BJ (cell line): Measurements from ENCODE around the gene GRIN2D. TPM values are rescaled to one million over a fixed set of nuclear protein-coding genes. Genes with fewer than 3 reads are reported as not detected.
"Not testable (repeated sequence)": the region's sequence is repeated elsewhere in the genome, so short reads cannot be mapped to it uniquely, and the experiment has no call there.

Experiments used
- CTCF ChIA-PET: fragments of 350-600 bp; formaldehyde crosslinking; extraction: SDS; loops from one replicate; lab custom pipeline; 2021; ENCODE audit warnings: antibody characterized with exemption, inconsistent platforms; lab: Yijun Ruan, JAX
- POLR2A ChIA-PET: fragments of 300-600 bp; sonication (Branson Sonifier 250); formaldehyde crosslinking; extraction: SDS; loops from one replicate; lab custom pipeline; 2021; ENCODE audit warnings: antibody characterized with exemption; lab: Charles Lee
- DNase-seq: peaks from one replicate; pipeline ENCODE4 v3.0.0-alpha.2; 2011; ENCODE audit warnings: low read depth
- H3K27me3 ChIP-seq: 2 replicates; pipeline ENCODE4 v1.6.0; 2011; ENCODE audit warnings: low read length; ENCODE audit not compliant: control insufficient read depth, insufficient read depth
- H3K36me3 ChIP-seq: 2 replicates; pipeline ENCODE4 v1.5.1; 2011; ENCODE audit warnings: low read length; ENCODE audit not compliant: control insufficient read depth, insufficient read depth
- H3K4me3 ChIP-seq: 2 replicates; pipeline ENCODE4 v1.5.1; 2011; ENCODE audit warnings: low read depth, mild to moderate bottlenecking, control low read depth, low read length
- CTCF ChIP-seq: IDR thresholded peaks from 2 replicates; pipeline ENCODE4 v1.5.1; 2011; ENCODE audit warnings: low read depth, mild to moderate bottlenecking, control low read depth, inconsistent platforms, low read length, moderate library complexity; ENCODE audit not compliant: insufficient read depth
- polyA plus RNA-seq: library from polyadenylated mRNA; depleted of rRNA; stranded (reverse); fragments of >200 nt; gene quantifications from 2 replicates; pipeline ENCODE4 v1.2.3, GENCODE V29; 2011

The GRIN2D gene
- polyA plus RNA-seq, 1 experiment = 0.64 TPM

DNA sequence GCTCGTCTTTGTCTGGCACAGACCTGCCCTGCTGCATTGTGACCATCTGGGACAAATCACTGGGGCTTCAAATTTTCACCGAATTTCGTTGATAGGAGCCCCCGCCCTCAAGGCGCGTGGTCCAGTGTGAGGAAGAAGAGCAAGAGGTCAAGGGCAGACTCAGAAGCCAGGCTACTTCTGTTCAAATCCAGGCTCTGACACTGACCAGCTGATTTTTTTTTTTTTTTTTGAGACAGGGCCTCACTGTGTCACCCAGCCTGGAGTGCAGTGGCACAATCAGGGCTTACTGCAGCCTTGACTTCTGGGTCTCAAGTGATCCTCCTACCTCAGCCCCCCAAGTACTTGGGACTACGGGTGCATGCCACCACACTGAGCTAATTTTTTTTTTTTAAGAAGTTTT is 22.1 kb upstream of the GRIN2D start:
- Histone ChIP-seq H3K4me3 (no peak overlapping the region), H3K27me3 (0 out of 2 replicates have a peak, but pooled peaks cover 1% of the 10 kb centered on the region), H3K36me3 (no peaks in the 10 kb centered on the region)
- ChIA-PET POLR2A (no interaction called here), CTCF (no interaction called here)
- DNase-seq = no peak
- TF ChIP-seq CTCF = no peak

DNA sequence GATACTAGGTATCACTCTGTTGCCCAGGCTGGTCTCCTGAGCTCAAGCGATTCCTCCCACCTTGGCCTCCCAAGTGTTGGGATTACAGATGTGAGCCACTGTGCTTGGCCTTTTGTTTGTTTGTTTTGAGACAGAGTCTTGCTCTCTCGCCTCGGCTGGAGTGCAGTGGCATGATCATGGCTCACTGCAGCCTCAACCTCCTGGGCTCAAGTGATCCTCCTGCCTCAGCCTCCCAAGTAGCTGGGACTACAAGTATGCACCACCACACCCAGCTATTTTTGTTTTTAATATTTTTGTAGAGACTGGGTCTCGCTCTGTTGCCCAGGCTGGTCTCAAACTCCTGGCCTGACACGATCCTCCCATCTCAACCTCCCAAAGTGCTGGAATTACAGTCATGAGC is 21.7 kb upstream of the GRIN2D start:
- H3K36me3 ChIP-seq, CTCF ChIA-PET, POLR2A ChIA-PET, H3K27me3 ChIP-seq, H3K4me3 ChIP-seq, DNase-seq: not testable (repeated sequence)

DNA sequence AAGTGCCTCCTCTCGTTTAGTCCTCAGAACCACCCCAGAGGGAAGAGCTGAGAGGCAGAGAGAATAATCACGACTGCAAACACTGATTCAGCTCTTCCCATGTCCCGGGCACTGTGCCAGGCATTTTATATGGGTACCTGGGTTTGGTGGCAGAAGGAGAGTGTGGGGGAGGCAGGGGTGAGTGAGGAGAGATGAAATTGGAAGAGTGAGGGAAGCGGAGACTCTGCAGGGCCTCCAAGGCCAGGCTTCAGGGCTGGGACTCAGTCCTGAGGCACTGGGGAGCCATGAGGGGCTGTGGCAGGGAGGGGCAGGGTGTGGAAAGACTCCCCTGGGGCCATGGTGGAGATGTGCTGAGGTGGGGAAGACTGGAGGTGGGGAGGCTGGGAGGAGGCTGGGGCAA is 20.6 kb upstream of the GRIN2D start:
- H3K4me3 ChIP-seq = no peak overlapping the region
- CTCF ChIA-PET = interaction anchor here (1.0 kb wide), 1 partner anchor 19 kb away, joined by 3 read pairs; the partner anchor contains the start of gene KDELR1
- POLR2A ChIA-PET = no interaction called here
- TF ChIP-seq CTCF = no peak
- H3K27me3 ChIP-seq = 0 out of 2 replicates have a peak, but pooled peaks cover 1% of the 10 kb centered on the region
- no peaks in the 10 kb centered on the region for H3K36me3 ChIP-seq
- no peak for DNase-seq

DNA sequence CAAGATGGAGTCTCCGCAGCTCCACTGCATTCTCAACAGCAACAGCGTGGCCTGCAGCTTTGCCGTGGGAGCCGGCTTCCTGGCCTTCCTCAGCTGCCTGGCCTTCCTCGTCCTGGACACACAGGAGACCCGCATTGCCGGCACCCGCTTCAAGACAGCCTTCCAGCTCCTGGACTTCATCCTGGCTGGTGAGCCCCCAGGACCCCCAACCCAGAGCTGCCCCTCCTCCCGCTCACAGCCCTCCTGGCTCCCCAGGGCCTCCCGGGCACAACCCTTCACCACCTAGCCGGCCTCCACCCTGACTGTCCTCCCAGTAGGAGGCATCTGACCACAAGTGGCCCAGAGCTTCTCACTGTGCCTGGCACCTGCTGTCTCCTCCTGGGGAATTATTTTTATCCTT is 19.9 kb upstream of the GRIN2D start:
- POLR2A ChIA-PET = no interaction called here
- no peak for TF ChIP-seq CTCF

GRCh38 chr19:48378194-48378570 is 15.3 kb upstream of the GRIN2D start:
- POLR2A ChIA-PET = no interaction called here
- TF ChIP-seq CTCF = no peak
- H3K4me3 ChIP-seq = no peak overlapping the region

More for the DNA sequence above, 19.9 kb upstream of the GRIN2D start:
- Histone ChIP-seq H3K4me3 (no peak overlapping the region), H3K36me3 (no peaks in the 10 kb centered on the region), H3K27me3 (0 out of 2 replicates have a peak, but pooled peaks cover 1% of the 10 kb centered on the region)
- no peak for DNase-seq
- CTCF ChIA-PET = interaction anchor here (1.0 kb wide), 1 partner anchor 18 kb away, joined by 3 read pairs; the partner anchor contains the start of gene KDELR1

DNA sequence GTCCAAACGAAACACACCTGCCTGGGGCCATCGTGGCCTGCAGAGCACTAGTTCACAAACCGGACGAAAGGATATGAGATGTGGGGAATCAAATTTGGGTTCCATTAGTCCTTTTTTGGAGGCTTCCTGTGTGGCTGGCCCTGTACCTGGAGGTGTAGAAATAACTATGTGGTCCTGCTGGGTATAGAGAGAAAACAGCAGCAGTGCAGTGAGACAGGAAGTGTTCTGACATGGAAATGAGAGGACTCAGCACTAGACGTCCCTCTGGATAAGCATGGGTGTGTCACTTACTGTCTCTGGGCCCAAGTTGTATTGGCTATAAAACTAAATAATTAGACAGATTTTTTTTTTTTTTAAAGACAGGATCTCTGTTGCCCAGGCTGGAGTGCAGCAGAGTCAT is 14.4 kb upstream of the GRIN2D start:
- ChIA-PET CTCF (interaction anchor here (2.9 kb wide), 1 partner anchor 12 kb away, joined by 15 read pairs; the partner anchor contains the start of gene KDELR1), POLR2A (interaction anchor here (0.7 kb wide), 1 partner anchor 57 kb away, joined by 3 read pairs; a partner anchor contains a TSS)
- H3K4me3 ChIP-seq = no peak overlapping the region
- peaks cover 10% of the 10 kb centered on the region for H3K36me3 ChIP-seq
- TF ChIP-seq CTCF = no peak
- no peak for DNase-seq
- H3K27me3 ChIP-seq = no peaks in the 10 kb centered on the region

More at GRCh38 chr19:48378194-48378570, 15.3 kb upstream of the GRIN2D start:
- CTCF ChIA-PET = no interaction called here
- no peak for DNase-seq
- Histone ChIP-seq H3K36me3 (peaks cover 5% of the 10 kb centered on the region), H3K27me3 (no peaks in the 10 kb centered on the region)
